Coronary artery (tissue), 2 donors: Measurements from ENCODE around the gene DCP2.

Source experiments
- DNase-seq: peaks from one replicate; pipeline ENCODE4 v3.0.0-alpha.2; 2017; ENCODE audit warnings: low spot score
- H3K27ac ChIP-seq, 2 donors: fragments of 200-600 bp; sonication (generic); one replicate each; pipeline ENCODE4 v1.5.1; 2016 to 2019
- H3K4me3 ChIP-seq: fragments of 200-600 bp; sonication (generic); 2 replicates; pipeline ENCODE4 v1.5.1; 2016; ENCODE audit warnings: mild to moderate bottlenecking, moderate library complexity
- TF ChIP-seq, protein P1 (sequence below): fragments of 200-600 bp; sonication (generic); IDR thresholded peaks from one replicate; pipeline ENCODE4 v1.5.1; 2019; ENCODE audit warnings: antibody characterized with exemption

DCP2 gene

DNA sequence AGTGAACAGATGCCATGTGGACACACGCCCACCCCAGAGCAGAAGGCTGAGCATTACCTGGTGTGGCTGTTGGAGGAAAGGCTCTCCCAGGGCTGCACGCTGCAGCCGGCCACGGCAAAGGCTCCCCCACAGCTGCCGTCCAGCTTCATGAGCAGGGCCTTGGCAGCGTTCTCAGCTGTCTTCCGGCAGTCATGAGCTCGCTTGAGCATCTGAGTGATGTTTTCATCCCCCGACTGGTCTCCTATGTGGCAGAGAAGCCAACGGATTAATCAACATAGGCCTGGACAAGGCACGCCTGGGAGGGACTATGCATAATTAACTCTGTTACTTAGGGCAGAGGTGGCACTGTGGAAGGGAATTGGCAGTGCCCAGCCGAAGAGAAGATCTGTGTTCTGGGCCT lies 87.3 kb downstream of the DCP2 start:
- Histone ChIP-seq H3K27ac (no peak overlapping the region), H3K4me3 (no peak overlapping the region)
- TF ChIP-seq, protein P1, sequence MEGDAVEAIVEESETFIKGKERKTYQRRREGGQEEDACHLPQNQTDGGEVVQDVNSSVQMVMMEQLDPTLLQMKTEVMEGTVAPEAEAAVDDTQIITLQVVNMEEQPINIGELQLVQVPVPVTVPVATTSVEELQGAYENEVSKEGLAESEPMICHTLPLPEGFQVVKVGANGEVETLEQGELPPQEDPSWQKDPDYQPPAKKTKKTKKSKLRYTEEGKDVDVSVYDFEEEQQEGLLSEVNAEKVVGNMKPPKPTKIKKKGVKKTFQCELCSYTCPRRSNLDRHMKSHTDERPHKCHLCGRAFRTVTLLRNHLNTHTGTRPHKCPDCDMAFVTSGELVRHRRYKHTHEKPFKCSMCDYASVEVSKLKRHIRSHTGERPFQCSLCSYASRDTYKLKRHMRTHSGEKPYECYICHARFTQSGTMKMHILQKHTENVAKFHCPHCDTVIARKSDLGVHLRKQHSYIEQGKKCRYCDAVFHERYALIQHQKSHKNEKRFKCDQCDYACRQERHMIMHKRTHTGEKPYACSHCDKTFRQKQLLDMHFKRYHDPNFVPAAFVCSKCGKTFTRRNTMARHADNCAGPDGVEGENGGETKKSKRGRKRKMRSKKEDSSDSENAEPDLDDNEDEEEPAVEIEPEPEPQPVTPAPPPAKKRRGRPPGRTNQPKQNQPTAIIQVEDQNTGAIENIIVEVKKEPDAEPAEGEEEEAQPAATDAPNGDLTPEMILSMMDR: no peak
- peak; percentile 41 for DNase-seq

DNA sequence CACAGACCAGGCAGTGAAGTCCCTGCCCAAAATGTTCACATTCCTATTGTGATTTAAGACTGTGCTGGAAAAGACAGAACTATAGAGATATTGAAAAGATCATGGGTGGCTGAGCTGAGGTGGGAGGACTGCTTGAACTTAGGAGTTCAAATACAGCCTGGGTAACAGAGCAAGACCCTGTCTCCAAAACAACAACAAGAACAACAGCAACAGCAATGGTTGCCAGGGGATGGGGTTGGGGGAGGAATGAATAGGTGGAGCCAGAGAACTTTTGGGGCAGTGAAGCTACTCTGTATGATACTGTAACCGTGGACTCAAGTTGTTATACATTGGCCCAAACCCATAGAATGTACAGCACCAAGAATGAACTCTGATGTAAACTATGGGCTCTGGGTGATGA lies 88.2 kb downstream of the DCP2 start:
- DNase-seq: peak; percentile 14
- TF ChIP-seq, protein P1: no peak
- Histone ChIP-seq H3K4me3 (no peak overlapping the region), H3K27ac (no peak overlapping the region)

DNA sequence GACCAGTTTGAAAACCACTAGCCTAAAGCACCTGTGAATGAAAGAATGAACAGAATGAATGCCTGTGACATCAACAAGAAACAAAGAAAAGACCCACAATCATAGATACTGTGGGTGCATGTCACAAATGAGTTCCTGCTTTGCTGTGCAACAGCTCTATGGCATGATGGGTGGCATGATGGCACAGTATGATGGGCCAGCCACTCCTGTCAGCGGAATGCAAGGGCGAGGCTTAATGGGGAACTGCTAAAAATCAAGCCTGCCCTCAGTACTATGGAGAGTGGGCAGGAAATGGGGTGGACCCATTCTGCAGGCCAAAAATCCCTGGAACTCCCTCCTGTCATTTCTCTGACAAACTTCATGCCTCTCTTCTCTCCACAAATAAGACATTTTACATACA lies 89.0 kb downstream of the DCP2 start:
- DNase-seq: peak; percentile 54
- Histone ChIP-seq H3K4me3 (no peak overlapping the region), H3K27ac (no peak overlapping the region)
- TF ChIP-seq, protein P1: no peak

DNA sequence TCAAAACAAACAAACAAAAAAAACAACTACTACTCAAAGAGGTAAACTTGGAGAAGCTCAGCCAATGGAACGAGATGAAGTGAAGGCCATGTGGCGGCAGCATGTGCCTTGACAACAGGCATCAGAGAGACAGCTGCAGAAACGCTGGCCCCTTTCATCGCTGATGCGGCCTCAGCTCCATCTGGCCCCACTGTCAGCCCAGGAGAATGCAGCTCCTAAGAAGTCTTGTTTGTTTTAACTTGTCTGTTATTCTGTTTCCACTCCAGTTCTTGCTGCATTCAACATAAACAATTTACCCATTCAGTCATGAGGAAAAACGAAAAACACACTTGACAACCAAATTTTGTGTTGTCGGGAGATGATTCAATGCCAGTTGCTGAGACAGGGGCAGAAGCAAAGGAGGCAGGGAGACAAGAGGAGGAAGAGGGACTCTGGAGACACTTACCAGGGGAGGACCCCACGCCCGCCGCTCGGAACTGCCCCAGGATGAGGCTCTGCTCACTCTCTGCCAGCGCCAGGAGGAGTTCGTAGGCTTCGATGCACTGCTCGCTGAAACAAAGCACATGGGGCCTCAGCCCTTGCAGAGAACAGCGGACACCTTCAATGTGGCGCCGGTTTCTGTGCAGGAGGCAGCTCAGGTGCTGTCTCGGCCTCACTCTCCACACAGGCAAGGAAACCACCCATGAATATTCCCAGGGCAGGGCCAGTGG lies 91.2 kb downstream of the DCP2 start:
- DNase-seq: peak; percentile 55
- no peak overlapping the region for H3K27ac ChIP-seq
- TF ChIP-seq, protein P1: no peak
- H3K4me3 ChIP-seq: no peak overlapping the region

DNA sequence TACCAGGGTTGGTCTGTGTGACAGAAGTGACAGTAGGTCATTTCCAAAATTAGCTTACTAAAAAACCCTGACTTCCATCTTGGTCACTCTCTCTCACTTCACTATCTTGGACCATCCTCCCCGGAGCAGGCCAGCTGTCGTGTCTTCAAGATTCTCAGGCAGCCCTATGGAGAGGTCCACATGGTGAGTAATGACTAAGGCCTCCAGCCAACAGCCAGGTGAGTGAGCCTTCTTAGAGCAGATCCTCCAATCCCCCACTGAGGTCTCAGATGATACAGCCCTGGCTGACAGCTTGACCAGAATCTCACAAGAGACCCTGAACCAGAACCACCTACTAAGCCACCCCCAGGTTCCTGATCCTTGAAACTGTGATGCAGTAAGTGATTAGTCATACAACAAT lies 92.0 kb downstream of the DCP2 start:
- peak; percentile 35 for DNase-seq
- H3K27ac ChIP-seq: no peak overlapping the region
- H3K4me3 ChIP-seq: no peak overlapping the region
- TF ChIP-seq, protein P1: no peak
